Bronchial epithelial cell (primary cell): Measurements from ENCODE around the gene SLC9C1. TPM values are rescaled to one million over a fixed set of nuclear protein-coding genes. Genes with fewer than 3 reads are reported as not detected.

Experiments used
- DNase-seq: peaks from one replicate; pipeline ENCODE4 v3.0.0-alpha.2; 2010; ENCODE audit warnings: low read depth
- FAIRE-seq: peaks from 2 replicates; lab custom pipeline; 2011; peaks lifted over from hg19 to GRCh38; lab: Jason Lieb, UNC
- H3K27me3 ChIP-seq: 2 replicates; pipeline ENCODE4 v1.5.1; 2011; ENCODE audit warnings: low read length; ENCODE audit not compliant: control insufficient read depth, insufficient read depth
- H3K36me3 ChIP-seq: 2 replicates; pipeline ENCODE4 v1.5.1; 2011; ENCODE audit warnings: low read length; ENCODE audit not compliant: control insufficient read depth, insufficient read depth
- H3K4me3 ChIP-seq: 2 replicates; pipeline ENCODE4 v1.5.1; 2011; ENCODE audit warnings: mild to moderate bottlenecking, low read depth, low read length, control low read depth
- total RNA-seq: library from RNA; depleted of rRNA; stranded (reverse); fragments of >200 nt; gene quantifications from 2 replicates; pipeline ENCODE4 v1.2.1, GENCODE V29; 2014
- TF ChIP-seq, protein P1 (sequence below): IDR thresholded peaks from 2 replicates; pipeline ENCODE4 v1.5.1; 2011; ENCODE audit warnings: mild to moderate bottlenecking, moderate library complexity, low read length, control low read depth, inconsistent platforms; ENCODE audit not compliant: insufficient read depth, severe bottlenecking

Gene SLC9C1
- total RNA-seq, 1 donor from 2014 or later: not detected

DNA sequence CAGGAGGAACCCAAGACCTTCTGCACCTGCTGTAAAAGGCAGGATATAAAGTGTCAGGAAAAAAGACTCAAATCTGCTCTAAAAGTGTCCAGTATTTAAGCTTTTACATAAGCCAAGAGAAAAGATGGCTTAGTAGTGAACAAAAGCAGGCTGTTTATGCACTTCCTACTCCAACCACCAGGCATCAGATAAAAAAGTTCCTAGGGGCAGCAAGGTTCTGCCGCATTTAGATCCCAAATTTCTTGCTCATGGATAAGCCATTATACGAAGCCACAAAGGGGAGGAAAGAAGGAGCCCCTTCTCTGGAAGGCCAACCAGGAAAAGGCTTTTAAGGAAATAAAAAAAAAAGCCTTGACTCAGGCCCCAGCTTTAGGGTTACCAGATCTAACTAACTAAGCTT lies 10.6 kb upstream of the SLC9C1 start:
- H3K4me3 ChIP-seq: no peak overlapping the region
- no peaks in the 10 kb centered on the region for H3K27me3 ChIP-seq
- FAIRE-seq (no peak), DNase-seq (no peak)
- TF ChIP-seq, protein P1, sequence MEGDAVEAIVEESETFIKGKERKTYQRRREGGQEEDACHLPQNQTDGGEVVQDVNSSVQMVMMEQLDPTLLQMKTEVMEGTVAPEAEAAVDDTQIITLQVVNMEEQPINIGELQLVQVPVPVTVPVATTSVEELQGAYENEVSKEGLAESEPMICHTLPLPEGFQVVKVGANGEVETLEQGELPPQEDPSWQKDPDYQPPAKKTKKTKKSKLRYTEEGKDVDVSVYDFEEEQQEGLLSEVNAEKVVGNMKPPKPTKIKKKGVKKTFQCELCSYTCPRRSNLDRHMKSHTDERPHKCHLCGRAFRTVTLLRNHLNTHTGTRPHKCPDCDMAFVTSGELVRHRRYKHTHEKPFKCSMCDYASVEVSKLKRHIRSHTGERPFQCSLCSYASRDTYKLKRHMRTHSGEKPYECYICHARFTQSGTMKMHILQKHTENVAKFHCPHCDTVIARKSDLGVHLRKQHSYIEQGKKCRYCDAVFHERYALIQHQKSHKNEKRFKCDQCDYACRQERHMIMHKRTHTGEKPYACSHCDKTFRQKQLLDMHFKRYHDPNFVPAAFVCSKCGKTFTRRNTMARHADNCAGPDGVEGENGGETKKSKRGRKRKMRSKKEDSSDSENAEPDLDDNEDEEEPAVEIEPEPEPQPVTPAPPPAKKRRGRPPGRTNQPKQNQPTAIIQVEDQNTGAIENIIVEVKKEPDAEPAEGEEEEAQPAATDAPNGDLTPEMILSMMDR: no peak
- no peaks in the 10 kb centered on the region for H3K36me3 ChIP-seq

DNA sequence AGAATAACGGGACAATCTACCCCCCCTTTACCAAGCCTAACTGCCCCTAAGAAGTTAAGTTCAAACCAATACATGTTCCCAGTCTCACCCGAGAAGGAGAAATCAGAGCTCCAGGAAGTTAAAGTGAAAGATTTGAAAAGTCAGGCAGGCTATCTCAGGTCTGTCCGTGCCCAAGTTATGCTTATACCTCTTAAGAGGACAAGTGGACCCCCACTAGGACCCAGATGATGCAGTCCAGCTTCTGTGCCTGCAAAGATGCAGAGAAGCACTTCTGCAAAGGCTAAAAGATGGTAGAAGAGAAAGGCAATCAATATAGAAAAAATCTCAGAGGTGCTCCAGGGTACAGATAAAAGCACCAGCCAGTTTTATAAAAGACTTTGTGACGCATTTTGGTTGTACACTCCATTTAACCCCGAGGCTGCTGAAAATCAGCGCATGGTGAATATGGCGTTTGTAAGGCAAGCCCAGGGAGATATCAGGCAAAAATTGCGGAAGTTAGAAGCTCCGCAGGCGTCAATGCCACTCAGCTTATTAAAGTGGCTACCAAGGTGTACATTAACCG lies 9.8 kb upstream of the SLC9C1 start:
- TF ChIP-seq, protein P1: no peak
- Histone ChIP-seq H3K27me3 (no peaks in the 10 kb centered on the region), H3K36me3 (no peaks in the 10 kb centered on the region), H3K4me3 (peak overlapping the region; percentile 2)
- FAIRE-seq (no peak), DNase-seq (peak; percentile 7)

DNA sequence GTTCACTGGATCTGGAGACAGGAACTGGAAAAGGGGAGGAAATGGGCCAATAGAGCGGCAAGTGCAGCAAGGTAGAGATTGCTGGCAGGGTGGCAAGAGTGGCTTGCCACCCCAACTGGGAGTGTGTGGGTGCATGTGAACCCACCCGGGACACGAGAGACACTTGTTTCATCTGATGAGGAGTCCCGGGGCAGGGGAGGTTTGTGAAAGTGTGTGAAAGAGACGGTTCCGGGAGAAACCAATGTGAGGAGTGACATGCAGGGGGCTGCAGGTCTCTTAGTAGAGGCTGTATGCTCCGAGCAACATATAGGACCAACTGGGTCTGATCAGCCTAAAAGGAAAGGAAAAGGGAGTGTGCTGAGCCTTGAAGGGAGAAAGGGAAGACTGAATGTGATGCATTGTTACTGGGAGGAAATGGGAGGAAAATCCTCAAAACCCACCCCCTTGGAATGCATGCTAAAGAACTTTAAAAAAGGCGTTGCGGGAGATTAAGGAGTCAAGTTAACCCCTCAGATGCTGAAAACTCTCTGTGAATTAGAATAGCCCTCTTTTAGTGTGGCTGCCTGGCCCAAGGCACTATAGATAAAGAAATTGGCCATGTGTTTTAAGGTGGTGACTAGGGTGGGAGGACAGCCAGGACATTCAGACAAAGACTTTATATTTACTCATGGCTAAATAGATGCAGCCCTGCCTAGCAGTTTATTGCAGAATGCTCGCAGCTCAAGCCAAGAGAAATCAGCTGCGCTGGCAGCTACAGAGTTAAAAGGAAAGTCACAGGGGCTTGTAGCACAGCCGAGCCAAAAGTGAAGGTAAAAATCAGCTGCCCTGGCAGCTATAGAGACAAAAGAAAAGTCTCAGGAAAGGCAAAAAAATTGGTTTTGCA lies 9.1 kb upstream of the SLC9C1 start:
- peak overlapping the region; percentile 2 for H3K4me3 ChIP-seq
- FAIRE-seq: no peak

DNA sequence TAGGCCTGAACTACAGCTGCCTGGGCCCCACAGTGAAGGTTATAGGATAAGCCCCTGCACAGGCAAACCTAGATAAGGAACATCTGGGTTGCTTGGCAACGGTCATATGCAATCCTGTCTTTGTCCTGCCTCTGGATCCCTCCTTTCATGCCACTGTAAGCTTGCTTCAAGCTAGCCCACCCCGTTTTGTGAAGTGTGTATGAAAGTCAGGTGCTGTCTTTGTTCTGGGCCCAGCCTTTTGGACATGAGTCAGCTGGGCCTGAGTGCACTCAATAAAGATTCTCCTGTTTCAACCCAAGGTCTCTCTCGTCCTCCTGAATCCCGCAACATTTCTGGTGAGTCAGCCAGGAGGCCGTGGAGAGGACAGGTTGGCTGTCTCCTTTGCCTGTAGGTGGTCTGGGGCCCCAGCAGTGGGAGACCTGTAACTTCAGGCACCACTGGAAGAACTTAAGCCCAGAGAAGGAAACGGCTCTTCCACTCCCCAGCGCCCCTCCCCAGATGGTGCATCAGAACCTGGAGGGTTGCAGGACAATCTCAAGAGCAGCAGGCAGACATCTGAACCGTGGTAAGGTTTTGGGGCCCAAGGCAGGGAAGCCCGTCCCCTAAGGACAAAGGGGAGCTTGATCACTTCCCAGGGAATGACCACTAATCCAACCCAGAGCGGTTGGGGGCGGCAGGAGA lies 8.3 kb upstream of the SLC9C1 start:
- FAIRE-seq (no peak), DNase-seq (no peak)
- H3K36me3 ChIP-seq: no peaks in the 10 kb centered on the region
- TF ChIP-seq, protein P1: no peak
- no peaks in the 10 kb centered on the region for H3K27me3 ChIP-seq
- no peak overlapping the region for H3K4me3 ChIP-seq

More for the DNA sequence above, 9.1 kb upstream of the SLC9C1 start:
- no peaks in the 10 kb centered on the region for H3K27me3 ChIP-seq
- TF ChIP-seq, protein P1: no peak
- DNase-seq: no peak
- no peaks in the 10 kb centered on the region for H3K36me3 ChIP-seq

DNA sequence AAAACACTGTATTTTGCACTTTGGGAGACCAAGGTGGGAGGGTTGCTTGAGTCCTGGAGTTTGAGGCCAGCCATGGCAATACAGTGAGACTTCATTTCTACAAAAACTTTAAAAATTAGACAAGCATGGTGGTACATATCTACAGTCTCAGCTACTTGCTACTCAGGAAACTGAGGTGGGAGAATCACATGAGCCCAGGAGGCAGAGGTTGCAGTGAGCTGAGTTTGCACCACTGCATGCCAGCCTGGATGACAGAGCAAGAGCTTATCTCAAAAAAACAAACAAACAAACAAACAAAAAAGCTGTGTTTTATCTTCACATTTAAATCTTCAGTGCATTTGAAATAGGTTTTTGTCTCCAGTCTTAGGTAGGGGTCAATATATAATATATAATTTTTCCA lies 4.8 kb upstream of the SLC9C1 start:
- no peak for DNase-seq
- TF ChIP-seq, protein P1: no peak
- no peak for FAIRE-seq
- Histone ChIP-seq H3K36me3 (no peaks in the 10 kb centered on the region), H3K27me3 (no peaks in the 10 kb centered on the region), H3K4me3 (no peak overlapping the region)
